HFFc6 (cell line): ENCODE data around the gene FGF2. TPM values are rescaled to one million over a fixed set of nuclear protein-coding genes. Genes with fewer than 3 reads are reported as not detected.
A peak's percentile ranks its signal among the peaks of the same experiment; 100 is the strongest.
"Not testable (repeated sequence)": the region's sequence is repeated elsewhere in the genome, so short reads cannot be mapped to it uniquely, and the experiment has no call there.

ENCODE experiments used
- DNase-seq: peaks from one replicate; pipeline ENCODE4 v3.0.0-alpha.2; 2018
- H3K27ac Mint-ChIP-seq: 2 replicates; pipeline ENCODE4 v1.8.0; 2020; ENCODE audit warnings: mild to moderate bottlenecking, mixed read lengths
- H3K27me3 Mint-ChIP-seq: 2 replicates; pipeline ENCODE4 v1.8.0; 2021; ENCODE audit warnings: mild to moderate bottlenecking, moderate library complexity, mixed read lengths; ENCODE audit not compliant: insufficient read depth
- H3K36me3 Mint-ChIP-seq: 2 replicates; pipeline ENCODE4 v1.8.0; 2021; ENCODE audit warnings: low read depth, mixed read lengths
- H3K4me1 Mint-ChIP-seq: 2 replicates; pipeline ENCODE4 v1.8.0; 2020; ENCODE audit warnings: low read depth, mixed read lengths
- H3K4me3 Mint-ChIP-seq: 2 replicates; pipeline ENCODE4 v1.8.0; 2020; ENCODE audit warnings: mild to moderate bottlenecking, moderate library complexity, mixed read lengths
- H3K9me3 Mint-ChIP-seq: 2 replicates; pipeline ENCODE4 v1.8.0; 2020; ENCODE audit warnings: mild to moderate bottlenecking, mixed read lengths
- total RNA-seq, 6 experiments: library from RNA; stranded (reverse); fragmentation: NEBNext Ultra II Directional; extraction: Animal tissue kit (Norgen Biotek cat#: 25700); gene quantifications; 2 replicates in 1 of 6; 3 replicates in 5 of 6; pipeline ENCODE4 v1.2.3, GENCODE V29; 2021
- TF ChIP-seq, protein P1 (sequence below): fragments of 200-600 bp; sonication (generic); IDR thresholded peaks from 2 replicates; pipeline ENCODE4 v1.5.0; 2021; ENCODE audit warnings: antibody characterized with exemption, mild to moderate bottlenecking

Gene FGF2
- total RNA-seq, 6 experiments from 2014 or later: 370 to 442 (median 389) TPM

DNA sequence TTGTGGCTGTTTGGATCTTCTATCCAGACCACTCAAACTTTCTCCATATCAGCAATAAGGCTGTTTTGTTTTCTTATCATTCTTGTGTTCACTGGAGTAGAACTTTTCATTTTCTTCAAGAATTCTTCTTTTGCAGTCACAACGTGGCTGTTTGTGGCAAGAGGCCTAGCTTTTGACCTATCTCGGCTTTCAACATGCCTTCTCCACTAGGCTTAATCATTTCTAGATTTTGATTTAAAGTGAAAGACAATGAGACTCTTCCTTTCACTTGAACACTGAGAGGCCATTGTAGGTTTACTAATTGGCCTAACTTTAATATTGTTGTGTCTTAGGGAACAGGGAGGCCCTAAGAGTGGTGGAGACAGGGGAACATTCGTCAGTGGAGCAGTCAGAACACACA, 19.1 kb downstream of the FGF2 start:
- TF ChIP-seq, protein P1, sequence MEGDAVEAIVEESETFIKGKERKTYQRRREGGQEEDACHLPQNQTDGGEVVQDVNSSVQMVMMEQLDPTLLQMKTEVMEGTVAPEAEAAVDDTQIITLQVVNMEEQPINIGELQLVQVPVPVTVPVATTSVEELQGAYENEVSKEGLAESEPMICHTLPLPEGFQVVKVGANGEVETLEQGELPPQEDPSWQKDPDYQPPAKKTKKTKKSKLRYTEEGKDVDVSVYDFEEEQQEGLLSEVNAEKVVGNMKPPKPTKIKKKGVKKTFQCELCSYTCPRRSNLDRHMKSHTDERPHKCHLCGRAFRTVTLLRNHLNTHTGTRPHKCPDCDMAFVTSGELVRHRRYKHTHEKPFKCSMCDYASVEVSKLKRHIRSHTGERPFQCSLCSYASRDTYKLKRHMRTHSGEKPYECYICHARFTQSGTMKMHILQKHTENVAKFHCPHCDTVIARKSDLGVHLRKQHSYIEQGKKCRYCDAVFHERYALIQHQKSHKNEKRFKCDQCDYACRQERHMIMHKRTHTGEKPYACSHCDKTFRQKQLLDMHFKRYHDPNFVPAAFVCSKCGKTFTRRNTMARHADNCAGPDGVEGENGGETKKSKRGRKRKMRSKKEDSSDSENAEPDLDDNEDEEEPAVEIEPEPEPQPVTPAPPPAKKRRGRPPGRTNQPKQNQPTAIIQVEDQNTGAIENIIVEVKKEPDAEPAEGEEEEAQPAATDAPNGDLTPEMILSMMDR: no peak
- Mint-ChIP-seq H3K4me1 (peaks cover 99% of the 10 kb centered on the region), H3K27ac (peak overlapping the region; percentile 52), H3K4me3 (0 out of 2 replicates have a peak overlapping the region, but pooled peaks have one; percentile 25), H3K9me3 (no peaks in the 10 kb centered on the region), H3K36me3 (peaks cover 86% of the 10 kb centered on the region), H3K27me3 (peaks cover 17% of the 10 kb centered on the region)
- no peak for DNase-seq

- no peak for DNase-seq
- TF ChIP-seq, protein P1: no peak
- Mint-ChIP-seq H3K9me3 (no peaks in the 10 kb centered on the region), H3K4me1 (peaks cover 99% of the 10 kb centered on the region), H3K36me3 (peaks cover 89% of the 10 kb centered on the region), H3K4me3 (no peak overlapping the region), H3K27ac (peak overlapping the region; percentile 70), H3K27me3 (peaks cover 20% of the 10 kb centered on the region)
These were observed 21.3 kb downstream of the FGF2 start for GRCh38 chr4:122847931-122848330.

- H3K4me3 Mint-ChIP-seq, DNase-seq, H3K9me3 Mint-ChIP-seq: not testable (repeated sequence)
- Mint-ChIP-seq H3K27ac (peak overlapping the region; percentile 44), H3K27me3 (peaks cover 21% of the 10 kb centered on the region), H3K36me3 (peaks cover 89% of the 10 kb centered on the region), H3K4me1 (peaks cover 99% of the 10 kb centered on the region)
These were observed 23.2 kb downstream of the FGF2 start for GRCh38 chr4:122849789-122850188.

- no peak overlapping the region for H3K4me3 Mint-ChIP-seq
- peaks cover 21% of the 10 kb centered on the region for H3K27me3 Mint-ChIP-seq
- no peak for DNase-seq
- H3K4me1 Mint-ChIP-seq: peaks cover 98% of the 10 kb centered on the region
- no peak overlapping the region; the same call in 1 of the 2 replicates for H3K27ac Mint-ChIP-seq
- H3K36me3 Mint-ChIP-seq: peaks cover 83% of the 10 kb centered on the region
- TF ChIP-seq, protein P1: no peak
- no peaks in the 10 kb centered on the region for H3K9me3 Mint-ChIP-seq
These were observed 24.9 kb downstream of the FGF2 start for GRCh38 chr4:122851568-122851967.

GRCh38 chr4:122854447-122855352, 28.1 kb downstream of the FGF2 start:
- peak overlapping the region; percentile 67 for H3K4me3 Mint-ChIP-seq

More at GRCh38 chr4:122854447-122855352, 28.1 kb downstream of the FGF2 start:
- TF ChIP-seq, protein P1: no peak
- Mint-ChIP-seq H3K27ac (peak overlapping the region; percentile 83), H3K4me1 (peaks cover 99% of the 10 kb centered on the region), H3K27me3 (peaks cover 12% of the 10 kb centered on the region), H3K9me3 (no peaks in the 10 kb centered on the region), H3K36me3 (peaks cover 72% of the 10 kb centered on the region)
- DNase-seq: no peak
